HepG2 (cell line): ENCODE results near the gene STN1. TPM values are rescaled to one million over a fixed set of nuclear protein-coding genes. Genes with fewer than 3 reads are reported as not detected.
A peak's percentile ranks its signal among the peaks of the same experiment; 100 is the strongest.

Experiments used
- ATAC-seq: fragments of 200-7000 bp; cut with Tn5 transposase; 3 replicates; pipeline ENCODE4 v1.9.1; 2020; ENCODE audit warnings: mild to moderate bottlenecking, moderate library complexity
- BruUV-seq: library from RNA; stranded (reverse); fragments of 400-500 nt; replicated peaks from 2 replicates; lab custom pipeline; 2021; lab: Mats Ljungman, UMichigan
- CTCF ChIA-PET: fragments of 300-600 bp; formaldehyde crosslinking; extraction: SDS; loops from one replicate; lab custom pipeline; 2021; ENCODE audit warnings: low total read pairs, inconsistent platforms, low intra/inter-chr PET ratio; lab: Yijun Ruan, JAX
- POLR2A ChIA-PET: fragments of 350-600 bp; sonication (Branson Sonifier 250); formaldehyde crosslinking; loops from one replicate; lab custom pipeline; 2020; ENCODE audit warnings: antibody characterized with exemption, inconsistent platforms; lab: Yijun Ruan, JAX
- DNase-seq: peaks from one replicate; pipeline ENCODE4 v3.0.0-alpha.2; 2015; ENCODE audit warnings: low spot score
- FAIRE-seq: peaks from 3 replicates; lab custom pipeline; 2011; peaks lifted over from hg19 to GRCh38; lab: Jason Lieb, UNC
- H2AFZ ChIP-seq: one replicate; pipeline ENCODE4 v1.6.1; 2011; ENCODE audit warnings: low read length, inconsistent platforms
- H3K27ac ChIP-seq: fragments of 300-600 bp; 3 replicates; pipeline ENCODE4 v1.8.0; 2011; ENCODE audit warnings: mixed run types, mild to moderate bottlenecking, mixed read lengths, low read length, inconsistent platforms; ENCODE audit not compliant: insufficient read depth; ENCODE audit errors: extremely low read length
- H3K27me3 ChIP-seq, 2 experiments: fragments of 200-600 bp in 1 of 2; 2 replicates in 1 of 2; 3 replicates in 1 of 2; pipeline versions ENCODE4 v1.6.0 to v1.8.0; 2011; ENCODE audit warnings: low read length in 2 of 2, mild to moderate bottlenecking in 2 of 2, moderate library complexity in 2 of 2, inconsistent platforms in 1 of 2; ENCODE audit not compliant: insufficient read depth in 2 of 2, control insufficient read depth in 1 of 2
- H3K36me3 ChIP-seq, 2 experiments: fragments of 200-600 bp in 1 of 2; replicated peaks in 1 of 2; 2 replicates in 1 of 2; 3 replicates in 1 of 2; pipeline versions ENCODE4 v1.5.1 to v1.8.0; 2011; ENCODE audit warnings: low read length in 2 of 2, inconsistent platforms in 1 of 2; ENCODE audit not compliant: insufficient read depth in 2 of 2, control insufficient read depth in 1 of 2
- H3K4me1 ChIP-seq: 2 replicates; pipeline ENCODE4 v1.5.1; 2012; ENCODE audit warnings: low read length, inconsistent platforms; ENCODE audit not compliant: insufficient read depth
- H3K4me2 ChIP-seq: 2 replicates; pipeline ENCODE4 v1.6.0; 2011; ENCODE audit warnings: low read depth, low read length, inconsistent platforms
- H3K4me3 ChIP-seq, 3 experiments: fragments of 200-600 bp in 1 of 3; sonication (generic), shearing (Covaris generic) in 1 of 3; replicated peaks in 1 of 3; 2 replicates each; pipeline ENCODE4 v1.5.1; 2011 to 2016; ENCODE audit warnings: low read length in 3 of 3, inconsistent platforms in 2 of 3, low read depth in 2 of 3, mild to moderate bottlenecking in 2 of 3, control low read depth in 1 of 3, mixed read lengths in 1 of 3; ENCODE audit not compliant: insufficient read depth in 1 of 3
- H3K79me2 ChIP-seq: one replicate; pipeline ENCODE4 v1.6.1; 2011; ENCODE audit warnings: low read length, inconsistent platforms; ENCODE audit not compliant: insufficient read depth
- H3K9ac ChIP-seq: 2 replicates; pipeline ENCODE4 v1.6.0; 2011; ENCODE audit warnings: mild to moderate bottlenecking, low read depth, low read length, inconsistent platforms; ENCODE audit not compliant: insufficient read depth
- H3K9me3 ChIP-seq: 2 replicates; pipeline ENCODE4 v1.5.1; 2012; ENCODE audit warnings: mild to moderate bottlenecking, low read length
- H4K20me1 ChIP-seq: 2 replicates; pipeline ENCODE4 v1.6.0; 2011; ENCODE audit warnings: inconsistent platforms, mild to moderate bottlenecking, low read length, moderate library complexity; ENCODE audit not compliant: insufficient read depth
- NCOA2 ChIP-seq: sonication (generic); formaldehyde crosslinking; IDR thresholded peaks from 2 replicates; pipeline ENCODE4 v1.8.0; 2022; ENCODE audit warnings: inconsistent platforms
- SOX6 ChIP-seq, 2 experiments: fragments of 450-650 bp in 1 of 2; sonication (generic) in 1 of 2; formaldehyde crosslinking in 1 of 2; IDR thresholded peaks; 2 replicates each; pipeline versions ENCODE4 v1.4.0 to v1.6.1; 2017 to 2020; ENCODE audit warnings: antibody characterized with exemption in 1 of 2, mild to moderate bottlenecking in 1 of 2, missing genetic modification reagents in 1 of 2
- TCF7 ChIP-seq: sonication (generic); IDR thresholded peaks from 2 replicates; pipeline ENCODE4 v1.6.1; 2016; ENCODE audit warnings: antibody characterized with exemption, low read depth
- ZBTB46 ChIP-seq: sonication (generic); formaldehyde crosslinking; IDR thresholded peaks from 2 replicates; pipeline ENCODE4 v1.4.0; 2020; ENCODE audit warnings: mild to moderate bottlenecking, missing genetic modification reagents, borderline replicate concordance
- ZNF335 ChIP-seq: sonication (generic); formaldehyde crosslinking; IDR thresholded peaks from 2 replicates; pipeline ENCODE4 v1.4.0; 2020; ENCODE audit warnings: missing genetic modification reagents
- ZNF543 ChIP-seq: sonication (generic); formaldehyde crosslinking; IDR thresholded peaks from 2 replicates; pipeline ENCODE4 v1.4.0; 2020; ENCODE audit warnings: mild to moderate bottlenecking, missing genetic modification reagents
- ZNF646 ChIP-seq: sonication (generic); formaldehyde crosslinking; IDR thresholded peaks from 2 replicates; pipeline ENCODE4 v1.9.0; 2021; ENCODE audit warnings: mild to moderate bottlenecking, missing genetic modification reagents
- ZUFSP ChIP-seq: sonication (generic); formaldehyde crosslinking; IDR thresholded peaks from 2 replicates; pipeline ENCODE4 v1.9.0; 2021; ENCODE audit warnings: missing genetic modification reagents, mild to moderate bottlenecking, borderline replicate concordance
- WGBS: methylation state at CpG from one replicate; pipeline ENCODE4 v1.1.6; 2017; ENCODE audit warnings: low lambda C conversion rate; 5-methylcytosine and 5-hydroxymethylcytosine counted together
- in situ Hi-C: cut with HindIII; loops from 2 replicates; pipeline ENCODE4 v1.10.0; 2017; ENCODE audit warnings: low pct_unique_long_range_greater_than_20kb; ENCODE audit not compliant: extremely low pct_ligation_motif_present
- intact Hi-C: fragments of 100-400 bp; cut with micrococcal nuclease; formaldehyde crosslinking; loops from one replicate; pipeline ENCODE4 v1.10.0; 2022; ENCODE audit not compliant: unreplicated experiment
- polyA plus RNA-seq, 8 experiments: library from polyadenylated mRNA; depleted of rRNA in 3 of 8; stranded (reverse) in 7 of 8; unstranded in 1 of 8; fragments of >200 nt; fragmentation: Illumina TruSeq in 4 of 8; extraction: Trizol in 4 of 8; gene quantifications; 2 replicates each; pipeline versions ENCODE4 v1.2.1 to v1.2.3, GENCODE V29; 2011 to 2016; ENCODE audit warnings: low read depth in 4 of 8, missing spikeins in 1 of 8, mixed read lengths in 1 of 8; ENCODE audit not compliant: insufficient read depth in 1 of 8
- total RNA-seq, 5 experiments: library from RNA; depleted of rRNA; stranded (reverse); fragments of >200 nt; fragmentation: Illumina TruSeq; extraction: Trizol; gene quantifications; 2 replicates each; pipeline ENCODE4 v1.2.3, GENCODE V29; 2016; ENCODE audit warnings: low read depth in 1 of 5

Gene STN1
- total and polyA plus RNA-seq, 2 of the 13 experiments (the other 11 are each of a cell fraction or from before 2014, with no cell fraction given) = 17.6 to 22.7 TPM

GRCh38 chr10:103843045-103843444, 74.9 kb downstream of the STN1 start (continued):
- no peak for TF ChIP-seq ZNF646 (CRISPR knock-in tag)

GRCh38 chr10:103842605-103843004, 75.4 kb downstream of the STN1 start:
- POLR2A ChIA-PET = interaction anchor here (1.3 to 2.5 kb wide), 4 partner anchors 8 to 49 kb away, joined by 6 to 12 read pairs (median 9); no protein-coding TSS in a partner anchor
- TF ChIP-seq TCF7 = 0 out of 2 replicates have a peak, but pooled peaks have one; percentile 29
- no peak for TF ChIP-seq SOX6 (IDR thresholded peaks at IDR 0.05)
- peak; percentile 67 for TF ChIP-seq SOX6 (CRISPR knock-in tag; IDR thresholded peaks at IDR 0.05)
- peak; percentile 61; the same call in 1 of the 2 replicates for TF ChIP-seq NCOA2 (CRISPR knock-in tag)
- TF ChIP-seq ZNF543 = no peak
- TF ChIP-seq ZNF335 (CRISPR knock-in tag) = no peak
- no peak for TF ChIP-seq ZBTB46 (CRISPR knock-in tag)
- TF ChIP-seq ZUFSP (CRISPR knock-in tag) = no peak

More at GRCh38 chr10:103842605-103843004, 75.4 kb downstream of the STN1 start:
- intact Hi-C loops = no loop called here
- FAIRE-seq (peak; percentile 37), ATAC-seq (peak; percentile 18; the same call in 1 of the 3 replicates), DNase-seq (peak; percentile 64)
- Histone ChIP-seq H3K4me2 (peak overlapping the region; percentile 22; the same call in 1 of the 2 replicates), H3K9ac (no peak overlapping the region), H3K27me3 (no peaks in the 10 kb centered on the region), H2AFZ (no peak overlapping the region), H3K27ac (no peak overlapping the region), H3K9me3 (no peaks in the 10 kb centered on the region), H3K4me1 (peaks cover 91% of the 10 kb centered on the region), H3K4me3 (no peak overlapping the region), H3K36me3 (peaks cover 8% of the 10 kb centered on the region in 2 experiments; a peak in 4 of 5 replicates), H3K79me2 (peaks cover 91% of the 10 kb centered on the region), H4K20me1 (peaks cover 41% of the 10 kb centered on the region)
- BruUV-seq = no TSS peak
- 46% methylated on average over 6 of the region's 7 CpGs for WGBS
- in situ Hi-C loops = no loop called here
- CTCF ChIA-PET = no interaction called here
